Glutamatergic neuron (in vitro differentiated cells): ENCODE data around the gene SV2A. TPM values are rescaled to one million over a fixed set of nuclear protein-coding genes. Genes with fewer than 3 reads are reported as not detected.

Source experiments
- DNase-seq: peaks from one replicate; pipeline ENCODE4 v3.0.0; 2022
- H3K27ac Mint-ChIP-seq: one replicate; pipeline ENCODE4 v1.8.0; 2020; ENCODE audit warnings: mild to moderate bottlenecking, mixed read lengths, inconsistent platforms; ENCODE audit not compliant: unreplicated experiment
- H3K27me3 Mint-ChIP-seq: one replicate; pipeline ENCODE4 v1.8.0; 2020; ENCODE audit warnings: mild to moderate bottlenecking, moderate library complexity, mixed read lengths, inconsistent platforms; ENCODE audit not compliant: unreplicated experiment
- H3K36me3 Mint-ChIP-seq: one replicate; pipeline ENCODE4 v1.8.0; 2020; ENCODE audit warnings: mild to moderate bottlenecking, mixed read lengths, inconsistent platforms; ENCODE audit not compliant: unreplicated experiment
- H3K4me1 Mint-ChIP-seq: one replicate; pipeline ENCODE4 v1.8.0; 2020; ENCODE audit warnings: mild to moderate bottlenecking, low read depth, mixed read lengths, inconsistent platforms; ENCODE audit not compliant: unreplicated experiment
- H3K4me3 Mint-ChIP-seq: one replicate; pipeline ENCODE4 v1.8.0; 2020; ENCODE audit warnings: mild to moderate bottlenecking, mixed read lengths, inconsistent platforms; ENCODE audit not compliant: unreplicated experiment
- H3K9me3 Mint-ChIP-seq: one replicate; pipeline ENCODE4 v1.8.0; 2020; ENCODE audit warnings: mild to moderate bottlenecking, moderate library complexity, mixed read lengths, inconsistent platforms; ENCODE audit not compliant: unreplicated experiment
- total RNA-seq: library from RNA; stranded (reverse); fragmentation: NEBNext Ultra II Directional; extraction: Animal tissue kit (Norgen Biotek cat#: 25700); gene quantifications from one replicate; pipeline ENCODE4 v1.2.1, GENCODE V29; 2021; ENCODE audit not compliant: unreplicated experiment
- TF ChIP-seq, protein P1 (sequence below): fragments of 200-600 bp; sonication (generic); IDR thresholded peaks from one replicate; pipeline ENCODE4 v1.5.0; 2021; ENCODE audit not compliant: partially characterized antibody, unreplicated experiment

Gene SV2A
- total RNA-seq, 1 donor from 2014 or later = 34.9 TPM

DNA sequence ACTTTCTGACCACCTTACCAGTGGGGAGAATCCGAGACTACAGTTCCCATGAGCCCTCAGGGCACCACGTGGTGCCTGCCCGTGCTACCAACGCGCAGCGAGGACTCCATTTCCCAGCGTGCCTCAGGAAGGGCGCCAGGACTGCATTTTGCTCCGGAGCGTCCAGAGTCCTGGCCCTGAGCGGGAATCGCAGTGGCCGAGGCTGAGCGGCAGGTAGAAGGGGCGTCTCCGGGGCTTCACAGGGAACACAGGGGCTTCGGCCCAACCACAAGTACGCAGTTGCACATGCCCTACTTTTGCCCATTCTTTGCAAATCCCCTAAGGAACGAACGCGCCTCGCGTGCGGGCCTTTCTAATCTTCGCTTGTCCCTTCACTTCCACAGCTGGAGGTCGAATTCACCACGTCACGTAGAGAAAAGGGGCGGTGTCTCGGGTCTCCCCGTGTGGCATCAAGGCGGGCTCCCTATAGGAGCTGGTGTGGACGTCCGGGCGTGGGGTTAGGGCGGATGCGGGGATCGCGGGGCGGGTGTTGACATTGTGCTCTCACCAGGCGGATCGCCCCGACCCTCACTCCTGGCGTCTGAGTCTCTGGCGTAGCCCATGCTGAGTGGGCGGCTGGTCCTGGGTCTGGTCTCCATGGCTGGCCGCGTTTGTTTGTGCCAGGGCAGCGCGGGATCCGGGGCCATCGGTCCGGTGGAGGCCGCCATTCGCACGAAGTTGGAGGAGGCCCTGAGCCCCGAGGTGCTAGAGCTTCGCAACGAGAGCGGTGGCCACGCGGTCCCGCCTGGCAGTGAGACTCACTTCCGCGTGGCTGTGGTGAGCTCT, 18.0 kb downstream of the SV2A start, which contains the start of gene BOLA1:
Gene BOLA1 (plus strand): TSS at position 109 of the 825 bp plus-strand sequence. CDS start 492 bp downstream, at position 601.
- Mint-ChIP-seq H3K36me3 (peaks cover 6% of the 10 kb centered on the region), H3K27me3 (peaks cover 5% of the 10 kb centered on the region), H3K27ac (peak within 1 kb of the TSS; percentile 52), H3K4me1 (peaks cover 2% of the 10 kb centered on the region), H3K9me3 (peaks cover 5% of the 10 kb centered on the region), H3K4me3 (peak within 1 kb of the TSS; percentile 95)
- peak; percentile 90 for DNase-seq
- TF ChIP-seq, protein P1, sequence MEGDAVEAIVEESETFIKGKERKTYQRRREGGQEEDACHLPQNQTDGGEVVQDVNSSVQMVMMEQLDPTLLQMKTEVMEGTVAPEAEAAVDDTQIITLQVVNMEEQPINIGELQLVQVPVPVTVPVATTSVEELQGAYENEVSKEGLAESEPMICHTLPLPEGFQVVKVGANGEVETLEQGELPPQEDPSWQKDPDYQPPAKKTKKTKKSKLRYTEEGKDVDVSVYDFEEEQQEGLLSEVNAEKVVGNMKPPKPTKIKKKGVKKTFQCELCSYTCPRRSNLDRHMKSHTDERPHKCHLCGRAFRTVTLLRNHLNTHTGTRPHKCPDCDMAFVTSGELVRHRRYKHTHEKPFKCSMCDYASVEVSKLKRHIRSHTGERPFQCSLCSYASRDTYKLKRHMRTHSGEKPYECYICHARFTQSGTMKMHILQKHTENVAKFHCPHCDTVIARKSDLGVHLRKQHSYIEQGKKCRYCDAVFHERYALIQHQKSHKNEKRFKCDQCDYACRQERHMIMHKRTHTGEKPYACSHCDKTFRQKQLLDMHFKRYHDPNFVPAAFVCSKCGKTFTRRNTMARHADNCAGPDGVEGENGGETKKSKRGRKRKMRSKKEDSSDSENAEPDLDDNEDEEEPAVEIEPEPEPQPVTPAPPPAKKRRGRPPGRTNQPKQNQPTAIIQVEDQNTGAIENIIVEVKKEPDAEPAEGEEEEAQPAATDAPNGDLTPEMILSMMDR = no peak

DNA sequence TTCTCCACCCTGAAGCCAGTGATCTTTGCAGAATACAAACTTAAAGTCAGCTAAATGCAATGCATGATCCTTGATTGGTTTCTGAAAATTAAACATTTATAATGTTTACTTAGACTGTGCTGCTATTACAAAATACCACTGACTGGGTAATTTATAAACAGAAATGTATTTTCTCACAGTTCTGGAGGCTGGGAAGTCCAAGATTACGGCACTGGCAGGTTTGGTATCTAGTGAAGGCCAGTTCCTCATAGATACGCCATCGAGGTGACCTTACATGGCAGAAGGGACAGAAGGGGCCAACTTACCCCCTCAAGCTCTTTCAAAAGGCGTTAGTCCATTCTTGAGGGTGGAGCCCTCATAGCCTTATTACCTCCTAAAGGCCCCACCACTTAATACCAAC, 21.1 kb downstream of the SV2A start:
- Mint-ChIP-seq H3K4me3 (no peak overlapping the region), H3K27ac (no peak overlapping the region), H3K36me3 (no peaks in the 10 kb centered on the region), H3K9me3 (peaks cover 5% of the 10 kb centered on the region), H3K27me3 (peaks cover 5% of the 10 kb centered on the region), H3K4me1 (no peaks in the 10 kb centered on the region)
- TF ChIP-seq, protein P1 = no peak
- DNase-seq = no peak

DNA sequence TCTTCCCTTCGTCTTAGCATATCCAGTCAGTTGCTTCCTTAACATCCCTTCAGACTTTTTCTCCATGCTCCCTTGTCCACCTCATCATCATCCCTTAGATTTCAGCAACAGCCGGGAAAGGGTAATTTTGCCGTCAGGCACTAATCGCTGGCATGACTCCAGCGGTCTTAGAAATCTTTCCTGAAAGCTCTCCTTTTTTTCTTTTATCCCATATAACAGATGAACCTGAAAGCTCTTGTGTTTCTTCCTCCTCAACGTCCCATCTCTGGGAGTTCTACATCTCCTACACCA, 28.7 kb downstream of the SV2A start:
- no peaks in the 10 kb centered on the region for H3K4me1 Mint-ChIP-seq
- peaks cover 1% of the 10 kb centered on the region for H3K9me3 Mint-ChIP-seq
- H3K27ac Mint-ChIP-seq = no peak overlapping the region
- peaks cover 3% of the 10 kb centered on the region for H3K27me3 Mint-ChIP-seq
- H3K36me3 Mint-ChIP-seq = no peaks in the 10 kb centered on the region
- H3K4me3 Mint-ChIP-seq = no peak overlapping the region
- TF ChIP-seq, protein P1 = no peak
- DNase-seq = no peak

DNA sequence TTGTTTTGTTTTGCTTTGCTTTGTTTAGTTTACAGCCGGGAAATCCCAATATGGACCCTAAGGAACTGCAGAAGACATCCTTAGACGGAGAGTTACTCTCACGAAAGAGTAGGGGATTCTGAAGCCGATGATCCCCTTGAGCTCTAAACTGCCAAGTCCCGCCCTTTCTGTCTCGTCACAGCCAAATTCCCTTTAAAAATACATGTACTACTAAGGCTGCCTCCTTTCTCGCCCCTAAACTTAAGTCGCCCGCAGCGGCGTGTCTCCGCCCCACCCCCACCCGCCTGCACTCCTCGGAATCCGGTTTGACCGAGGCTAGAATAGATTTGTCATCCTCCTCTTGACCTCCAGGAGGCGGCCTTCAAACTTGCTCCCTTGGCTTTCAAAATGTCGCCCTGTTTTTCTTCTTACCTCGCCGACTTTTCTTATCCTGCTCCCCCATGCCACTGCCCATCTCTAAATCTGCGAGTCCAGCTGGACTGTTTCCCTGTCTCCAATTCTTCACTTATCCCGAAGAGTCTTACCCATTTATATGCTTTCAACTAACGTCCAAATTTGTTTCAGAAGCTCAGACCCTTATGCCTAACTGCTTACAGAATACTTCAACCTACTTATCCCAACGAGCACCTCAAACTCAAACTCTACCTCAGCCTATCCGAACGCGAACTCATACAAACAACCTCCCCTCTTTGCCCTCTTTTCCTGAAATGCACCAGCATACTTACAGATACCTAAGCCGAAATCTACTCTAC, 29.2 kb downstream of the SV2A start:
- Mint-ChIP-seq H3K4me3 (no peak overlapping the region), H3K9me3 (peaks cover 4% of the 10 kb centered on the region), H3K4me1 (no peaks in the 10 kb centered on the region), H3K27ac (no peak overlapping the region), H3K36me3 (no peaks in the 10 kb centered on the region), H3K27me3 (peaks cover 3% of the 10 kb centered on the region)
- TF ChIP-seq, protein P1 = peak; percentile 74
- DNase-seq = peak; percentile 75
